HG03135 (cell line): ENCODE results near the gene ATP9B.
"Not testable (repeated sequence)": the region's sequence is repeated elsewhere in the genome, so short reads cannot be mapped to it uniquely, and the experiment has no call there.

Experiments
- ATAC-seq: cut with Tn5 transposase; IDR thresholded peaks from one replicate; pipeline ENCODE4 v1.9.1; 2021; ENCODE audit warnings: mild to moderate bottlenecking, moderate library complexity; ENCODE audit not compliant: unreplicated experiment

ATP9B gene

GRCh38 chr18:79275461-79275860, 206.3 kb downstream of the ATP9B start:
- no peak for ATAC-seq

- peak; percentile 64 for ATAC-seq
Observed at GRCh38 chr18:79275992-79276391, 206.8 kb downstream of the ATP9B start.

GRCh38 chr18:79278896-79279295, 209.7 kb downstream of the ATP9B start:
- no peak for ATAC-seq

GRCh38 chr18:79283131-79283810, 214.1 kb downstream of the ATP9B start:
- ATAC-seq = no peak

GRCh38 chr18:79283929-79284328, 214.7 kb downstream of the ATP9B start:
- ATAC-seq = no peak

DNA sequence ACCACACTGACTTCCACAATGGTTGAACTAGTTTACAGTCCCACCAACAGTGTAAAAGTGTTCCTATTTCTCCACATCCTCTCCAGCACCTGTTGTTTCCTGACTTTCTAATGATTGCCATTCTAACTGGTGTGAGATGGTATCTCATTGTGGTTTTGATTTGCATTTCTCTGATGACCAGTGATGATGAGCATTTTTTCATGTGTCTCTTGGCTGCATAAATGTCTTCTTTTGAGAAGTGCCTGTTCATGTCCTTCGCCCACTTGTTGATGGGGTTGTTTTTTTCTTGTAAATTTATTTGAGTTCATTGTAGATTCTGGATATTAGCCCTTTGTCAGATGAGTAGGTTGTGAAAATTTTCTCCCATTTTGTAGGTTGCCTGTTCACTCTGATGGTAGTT, 216.0 kb downstream of the ATP9B start:
- not testable (repeated sequence) for ATAC-seq

DNA sequence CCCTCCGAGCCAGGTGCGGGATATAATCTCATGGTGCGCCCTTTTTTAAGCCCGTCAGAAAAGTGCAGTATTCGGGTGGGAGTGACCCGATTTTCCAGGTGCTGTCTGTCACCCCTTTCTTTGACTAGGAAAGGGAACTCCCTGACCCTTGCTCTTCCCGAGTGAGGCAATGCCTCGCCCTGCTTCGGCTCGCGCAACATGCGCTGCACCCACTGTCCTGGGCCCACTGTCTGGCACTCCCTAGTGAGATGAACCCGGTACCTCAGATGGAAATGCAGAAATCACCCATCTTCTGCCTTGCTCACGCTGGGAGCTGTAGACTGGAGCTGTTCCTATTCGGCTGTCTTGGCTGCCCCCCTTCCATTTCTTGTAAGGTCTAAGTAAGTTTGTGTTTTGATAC, 221.2 kb downstream of the ATP9B start:
- not testable (repeated sequence) for ATAC-seq

DNA sequence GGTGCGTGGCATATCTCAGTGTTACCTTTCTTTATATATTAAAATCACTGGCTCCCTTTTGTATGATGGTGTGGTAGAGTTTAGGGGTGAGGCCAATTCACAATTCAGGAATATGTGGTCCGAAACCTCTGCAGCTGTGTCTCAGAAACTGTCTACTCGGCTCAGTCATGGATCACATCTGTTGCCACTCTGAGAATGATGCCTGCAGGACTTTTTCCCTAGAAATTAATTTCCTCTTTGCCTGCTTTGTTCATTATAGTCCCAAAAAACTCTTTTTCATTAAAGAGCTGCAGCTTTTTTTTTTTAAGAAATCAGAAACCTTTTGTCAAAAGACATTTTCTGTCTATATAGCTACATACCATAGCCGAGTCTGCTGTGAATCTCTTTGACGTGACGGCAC, 221.7 kb downstream of the ATP9B start:
- ATAC-seq = no peak

DNA sequence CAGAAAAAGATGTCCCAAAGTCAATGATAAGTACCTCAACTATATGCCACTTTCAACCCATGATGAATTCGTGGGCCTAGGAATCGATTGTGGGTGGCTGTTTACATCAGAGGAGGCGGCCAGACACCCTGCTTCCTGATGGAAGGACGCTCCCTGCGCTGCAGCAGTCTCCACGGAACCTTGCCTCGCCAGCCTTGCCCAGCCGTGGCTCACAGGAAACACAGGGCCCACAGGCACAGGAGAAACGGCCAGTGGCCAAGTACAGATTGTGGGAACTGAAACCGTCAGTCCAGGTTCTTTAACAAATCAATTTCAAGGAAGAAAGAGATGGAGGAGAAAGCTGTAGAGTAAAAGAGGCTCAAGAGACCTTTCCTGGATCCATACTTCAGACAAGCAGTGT, 225.0 kb downstream of the ATP9B start:
- no peak for ATAC-seq

DNA sequence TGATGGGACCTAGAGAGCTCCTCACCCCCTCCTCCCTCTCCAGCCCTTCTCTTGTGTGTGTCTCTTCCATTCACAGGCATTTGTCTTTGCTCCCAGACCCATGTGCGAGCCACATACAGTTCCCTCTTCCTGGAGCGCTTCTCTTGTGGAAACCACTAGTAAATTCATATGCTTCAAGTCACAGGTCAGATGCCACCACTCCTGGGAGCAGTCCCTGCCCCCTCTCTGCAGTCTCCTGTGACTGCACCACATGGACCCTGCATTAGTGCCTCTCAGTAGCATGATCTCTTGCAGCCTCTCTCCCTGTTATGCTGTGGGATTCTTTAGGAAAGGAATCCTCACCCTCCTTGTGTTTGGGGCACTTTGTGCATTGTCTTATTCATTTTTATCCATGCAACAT, 230.1 kb downstream of the ATP9B start:
- ATAC-seq = no peak

DNA sequence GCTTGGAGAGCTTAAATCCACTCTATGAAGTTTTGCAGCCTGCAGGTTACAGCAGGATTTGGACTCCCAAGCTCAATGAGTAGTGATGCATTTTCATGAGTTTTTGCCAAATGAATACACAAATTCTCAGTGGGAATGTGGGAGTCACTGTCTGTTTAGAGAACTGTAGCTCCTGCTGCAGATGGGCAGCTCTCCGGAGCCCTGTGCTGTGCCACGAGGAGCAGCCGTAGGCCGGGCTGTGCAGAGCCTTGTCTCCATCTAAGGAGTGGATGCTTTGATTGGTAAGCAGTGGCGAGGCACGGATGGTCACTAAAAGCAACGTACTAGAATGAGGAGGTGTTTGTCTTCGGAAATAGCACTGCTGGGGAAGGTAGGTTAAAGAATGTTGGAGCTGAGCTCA, 230.5 kb downstream of the ATP9B start:
- ATAC-seq = no peak

GRCh38 chr18:79300413-79300812, 231.2 kb downstream of the ATP9B start:
- ATAC-seq = no peak

- ATAC-seq = no peak
Observed at GRCh38 chr18:79302120-79302519, 232.9 kb downstream of the ATP9B start.

- no peak for ATAC-seq
Observed at GRCh38 chr18:79305911-79306310, 236.7 kb downstream of the ATP9B start.

GRCh38 chr18:79309614-79310358, 240.6 kb downstream of the ATP9B start:
- no peak for ATAC-seq

DNA sequence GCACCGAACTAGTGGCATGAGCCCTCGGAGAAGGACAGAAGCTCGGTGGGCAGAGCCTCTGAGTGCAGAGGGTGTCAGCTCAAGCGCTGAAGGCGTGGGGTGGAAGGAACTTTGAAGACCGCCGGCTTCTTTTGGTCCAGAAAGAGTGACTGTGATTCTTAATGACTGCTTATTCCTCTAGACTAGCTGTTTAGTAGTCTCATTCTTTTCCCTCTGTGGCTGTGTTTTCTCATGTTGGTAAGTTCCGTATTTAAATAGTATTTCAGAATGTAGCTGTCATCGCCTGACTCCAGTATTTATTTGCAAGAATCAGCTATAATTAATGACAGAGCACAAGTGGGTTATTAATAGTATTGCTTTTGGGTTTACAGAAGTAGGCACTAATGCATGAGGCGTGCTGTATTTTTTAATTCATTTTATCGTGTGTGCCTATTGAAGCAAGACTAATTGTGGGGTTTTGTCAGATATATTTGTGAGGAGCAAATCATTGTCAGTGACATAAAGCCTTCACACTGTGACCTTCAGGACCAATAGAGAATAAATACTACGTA, 245.7 kb downstream of the ATP9B start:
- no peak for ATAC-seq

DNA sequence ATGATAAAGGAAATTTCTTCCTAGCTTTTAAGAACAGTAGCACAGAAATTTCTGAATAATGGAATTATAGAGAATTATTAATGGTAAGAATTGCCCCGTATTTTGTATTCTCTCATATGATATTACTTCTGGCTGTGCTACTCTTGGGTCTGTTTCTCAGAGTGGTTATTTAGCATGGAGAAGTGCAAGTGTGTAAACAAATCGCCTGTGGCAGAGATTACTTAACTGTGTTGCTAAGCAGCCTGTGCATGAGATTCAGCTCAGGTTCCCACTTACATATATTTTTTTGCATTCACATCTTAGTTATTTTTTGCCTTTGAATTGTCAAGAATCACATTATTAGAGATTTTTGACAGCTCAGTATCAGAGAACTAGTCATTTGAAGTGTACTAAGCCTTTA, 246.4 kb downstream of the ATP9B start:
- no peak for ATAC-seq

DNA sequence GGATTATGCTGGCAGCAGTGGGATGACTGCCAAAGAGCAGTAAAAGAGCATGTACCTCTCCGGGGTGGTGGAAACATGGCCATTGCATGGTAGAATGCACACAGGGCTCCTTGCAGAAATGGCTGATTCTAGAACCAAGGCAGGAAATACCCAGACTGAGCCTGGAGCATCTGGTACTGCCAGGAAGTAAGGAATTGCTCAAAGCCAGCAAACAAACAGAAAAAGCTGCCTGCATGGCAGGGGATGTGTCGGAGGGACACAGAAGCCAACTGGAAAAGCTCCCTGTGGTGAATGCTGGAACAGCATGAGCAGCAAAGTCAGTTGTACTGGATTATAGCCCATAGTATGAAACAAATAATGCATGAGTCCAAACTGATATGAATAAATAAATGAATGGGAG, 248.5 kb downstream of the ATP9B start:
- ATAC-seq = no peak

GRCh38 chr18:79318142-79318673, 249.0 kb downstream of the ATP9B start:
- ATAC-seq = no peak

- ATAC-seq = no peak
Observed at GRCh38 chr18:79320216-79320850, 251.1 kb downstream of the ATP9B start.

DNA sequence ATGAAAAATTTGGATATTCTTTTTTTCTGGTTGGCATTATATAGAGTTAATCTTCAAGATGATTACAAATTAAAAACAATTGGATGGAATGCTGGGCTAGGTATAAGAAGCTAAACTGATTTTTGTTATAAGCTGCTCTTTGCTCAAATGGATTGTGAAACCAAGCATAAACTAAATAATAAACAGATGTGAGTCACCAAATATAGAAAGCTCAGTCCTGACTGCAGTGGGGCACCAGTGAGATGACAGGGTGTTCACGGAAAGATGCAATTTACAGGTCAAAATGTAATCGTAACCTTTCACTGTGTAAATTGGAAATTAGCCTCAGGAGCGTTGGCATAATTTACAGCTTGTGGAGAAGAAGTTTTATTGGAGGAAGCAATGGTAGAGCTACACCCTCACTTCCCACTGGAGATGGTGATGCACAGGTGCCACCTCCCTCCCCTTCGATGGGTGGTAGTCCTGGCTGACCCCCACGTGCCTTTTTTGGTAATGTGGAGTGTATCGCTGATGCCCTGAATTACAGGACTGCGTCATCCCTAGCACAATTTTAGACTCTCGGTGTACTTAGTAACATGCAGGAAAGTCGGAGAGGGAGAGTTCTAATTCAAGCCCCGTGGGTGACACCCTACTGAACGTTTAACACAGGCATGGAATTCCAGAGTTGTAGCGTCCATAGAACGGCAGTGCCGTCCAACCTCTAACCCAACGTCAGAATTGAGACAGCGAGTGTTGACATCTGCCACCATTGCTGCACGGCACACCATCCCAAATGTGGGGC, 252.6 kb downstream of the ATP9B start:
- no peak for ATAC-seq
